LNCaP clone FGC (cell line): Measurements from ENCODE around the gene CFDP1.

ENCODE experiments used
- DNase-seq: peaks from one replicate; pipeline ENCODE4 v3.0.0-alpha.2; 2011; ENCODE audit warnings: low read depth
- H3K4me3 ChIP-seq: 2 replicates; pipeline ENCODE4 v1.5.1; 2011; ENCODE audit warnings: mild to moderate bottlenecking, low read depth, low read length, control low read depth
- TF ChIP-seq, protein P1 (sequence below): IDR thresholded peaks from 2 replicates; pipeline ENCODE4 v1.5.1; 2012; ENCODE audit warnings: mild to moderate bottlenecking; ENCODE audit not compliant: control insufficient read depth, insufficient read depth; ENCODE audit errors: extremely low read depth

Gene CFDP1

GRCh38 chr16:75432828-75433731 lies at the start of gene CFDP1:
Gene CFDP1, minus strand, starts transcription at chr16:75433503. Its CDS starts 151 bp downstream, at chr16:75433352.
- TF ChIP-seq, protein P1, sequence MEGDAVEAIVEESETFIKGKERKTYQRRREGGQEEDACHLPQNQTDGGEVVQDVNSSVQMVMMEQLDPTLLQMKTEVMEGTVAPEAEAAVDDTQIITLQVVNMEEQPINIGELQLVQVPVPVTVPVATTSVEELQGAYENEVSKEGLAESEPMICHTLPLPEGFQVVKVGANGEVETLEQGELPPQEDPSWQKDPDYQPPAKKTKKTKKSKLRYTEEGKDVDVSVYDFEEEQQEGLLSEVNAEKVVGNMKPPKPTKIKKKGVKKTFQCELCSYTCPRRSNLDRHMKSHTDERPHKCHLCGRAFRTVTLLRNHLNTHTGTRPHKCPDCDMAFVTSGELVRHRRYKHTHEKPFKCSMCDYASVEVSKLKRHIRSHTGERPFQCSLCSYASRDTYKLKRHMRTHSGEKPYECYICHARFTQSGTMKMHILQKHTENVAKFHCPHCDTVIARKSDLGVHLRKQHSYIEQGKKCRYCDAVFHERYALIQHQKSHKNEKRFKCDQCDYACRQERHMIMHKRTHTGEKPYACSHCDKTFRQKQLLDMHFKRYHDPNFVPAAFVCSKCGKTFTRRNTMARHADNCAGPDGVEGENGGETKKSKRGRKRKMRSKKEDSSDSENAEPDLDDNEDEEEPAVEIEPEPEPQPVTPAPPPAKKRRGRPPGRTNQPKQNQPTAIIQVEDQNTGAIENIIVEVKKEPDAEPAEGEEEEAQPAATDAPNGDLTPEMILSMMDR: no peak

GRCh38 chr16:75482434-75483205 lies 49.3 kb upstream of the CFDP1 start:
- no peak overlapping the region for H3K4me3 ChIP-seq
- TF ChIP-seq, protein P1: no peak
- no peak for DNase-seq

More at GRCh38 chr16:75432828-75433731, at the start of gene CFDP1:
- peak; percentile 77 for DNase-seq
- H3K4me3 ChIP-seq: peak within 1 kb of the TSS; percentile 94

DNA sequence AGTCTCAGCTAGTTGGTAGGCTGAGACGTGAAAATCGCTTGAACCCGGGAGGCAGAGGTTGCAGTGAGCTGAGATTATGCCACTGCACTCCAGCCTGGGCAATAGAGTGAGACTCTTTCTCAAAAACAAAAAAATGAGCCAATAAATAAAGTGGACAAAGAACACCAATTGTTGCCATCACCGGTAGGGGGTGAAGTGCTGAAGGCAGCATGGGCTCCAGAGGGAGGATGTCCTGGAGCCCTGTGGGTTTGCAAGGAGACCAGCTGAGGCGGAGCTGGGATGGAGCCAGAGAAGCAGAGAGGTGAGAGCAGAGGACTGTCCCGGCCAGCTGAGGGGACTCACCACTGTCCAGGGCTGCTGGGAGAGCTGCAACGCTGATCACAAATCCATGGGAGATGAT lies 48.2 kb upstream of the CFDP1 start:
- TF ChIP-seq, protein P1: no peak
- no peak for DNase-seq
- no peak overlapping the region for H3K4me3 ChIP-seq

DNA sequence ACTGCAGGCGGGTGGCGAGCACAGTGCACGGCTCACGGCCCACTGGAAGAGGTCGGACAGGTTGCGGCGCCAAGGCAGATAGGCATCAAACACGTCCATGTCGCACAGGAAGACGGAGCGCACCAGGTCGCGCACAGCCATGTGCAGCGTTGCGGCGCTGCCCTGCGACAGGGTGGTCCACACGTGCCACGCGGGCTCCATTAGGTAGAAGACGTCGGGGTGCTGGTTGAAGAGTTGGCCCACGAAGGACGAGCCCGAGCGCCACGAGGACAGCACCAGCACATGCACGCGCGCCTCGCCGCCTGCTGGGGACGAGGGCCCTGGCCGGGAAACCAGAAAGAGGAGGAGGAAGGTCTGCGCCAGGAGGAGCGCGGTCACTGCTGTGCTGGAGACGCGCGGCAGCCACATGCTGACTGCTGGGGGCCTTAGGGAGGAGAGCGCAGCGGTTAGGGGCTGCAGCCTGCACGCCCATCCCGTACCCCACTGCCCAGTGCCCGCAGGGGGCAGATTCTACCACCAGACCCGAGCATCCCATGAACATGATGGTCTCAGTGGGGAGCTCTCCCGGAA lies 46.2 kb upstream of the CFDP1 start:
- no peak for DNase-seq
- TF ChIP-seq, protein P1: no peak
- no peak overlapping the region for H3K4me3 ChIP-seq

DNA sequence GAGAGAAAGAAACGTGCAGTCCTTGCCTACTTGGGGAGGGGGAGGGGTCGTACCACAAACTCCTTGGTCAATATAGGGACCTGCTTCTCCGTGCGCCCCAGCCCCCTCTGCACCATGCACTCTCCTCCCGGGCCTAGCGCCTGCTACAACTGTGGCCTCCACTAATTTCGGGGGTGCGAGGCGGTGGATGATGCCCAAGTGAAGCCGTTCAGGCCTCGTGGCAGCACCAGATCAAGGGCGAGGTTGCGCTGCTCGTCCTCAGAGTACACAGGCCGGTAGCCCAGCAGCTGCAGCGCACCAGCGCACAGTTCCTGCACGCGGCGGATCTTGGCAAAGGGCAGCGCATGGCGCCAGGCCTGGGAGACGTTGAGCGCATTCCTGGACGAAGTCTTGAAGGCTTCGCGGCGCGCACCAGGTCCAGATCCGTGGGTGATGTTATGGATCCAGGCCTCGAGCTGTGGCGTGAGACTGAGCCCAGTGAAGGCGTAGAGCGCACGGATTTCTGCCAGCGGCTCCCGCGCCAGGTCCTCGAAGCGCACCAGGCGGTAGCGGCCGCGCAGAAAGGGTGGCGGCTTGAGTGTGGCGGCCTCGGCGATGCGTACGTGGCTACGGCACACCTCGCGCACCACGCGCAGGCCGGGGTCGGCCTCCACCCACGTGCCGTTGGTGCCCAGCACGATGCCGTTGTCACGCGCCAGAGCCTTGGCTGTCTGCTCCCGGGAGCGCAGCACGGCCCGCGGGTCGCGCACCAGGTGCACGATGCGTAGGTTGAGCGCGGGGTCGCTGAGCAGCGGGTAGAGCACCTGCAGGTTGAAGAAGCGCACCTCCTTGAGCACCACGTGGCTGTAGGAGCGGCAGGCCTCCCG lies 45.4 kb upstream of the CFDP1 start:
- no peak for DNase-seq
- TF ChIP-seq, protein P1: no peak
- no peak overlapping the region for H3K4me3 ChIP-seq
